ENCODE results near the gene MRPL43.

DNA sequence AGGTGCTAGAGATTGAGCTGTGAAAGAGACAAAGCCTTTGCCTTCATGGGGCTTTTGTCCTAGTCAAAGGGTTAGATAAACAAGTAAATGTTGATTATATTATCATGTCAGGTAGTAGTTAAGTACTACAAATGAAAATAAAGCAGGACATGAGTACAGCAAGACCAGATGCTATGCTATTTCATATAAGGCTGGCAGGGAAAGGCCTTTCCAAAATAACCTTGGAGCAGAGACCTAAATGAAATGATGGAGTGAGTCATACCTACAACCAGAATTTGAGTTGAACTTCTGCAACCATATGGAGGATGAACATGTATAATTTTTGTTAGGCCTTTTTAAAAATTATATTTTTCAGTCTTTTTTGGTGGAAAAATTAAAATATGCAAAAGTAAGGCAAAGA, 41.5 kb downstream of the MRPL43 start:
- TF ChIP-seq, protein P1, sequence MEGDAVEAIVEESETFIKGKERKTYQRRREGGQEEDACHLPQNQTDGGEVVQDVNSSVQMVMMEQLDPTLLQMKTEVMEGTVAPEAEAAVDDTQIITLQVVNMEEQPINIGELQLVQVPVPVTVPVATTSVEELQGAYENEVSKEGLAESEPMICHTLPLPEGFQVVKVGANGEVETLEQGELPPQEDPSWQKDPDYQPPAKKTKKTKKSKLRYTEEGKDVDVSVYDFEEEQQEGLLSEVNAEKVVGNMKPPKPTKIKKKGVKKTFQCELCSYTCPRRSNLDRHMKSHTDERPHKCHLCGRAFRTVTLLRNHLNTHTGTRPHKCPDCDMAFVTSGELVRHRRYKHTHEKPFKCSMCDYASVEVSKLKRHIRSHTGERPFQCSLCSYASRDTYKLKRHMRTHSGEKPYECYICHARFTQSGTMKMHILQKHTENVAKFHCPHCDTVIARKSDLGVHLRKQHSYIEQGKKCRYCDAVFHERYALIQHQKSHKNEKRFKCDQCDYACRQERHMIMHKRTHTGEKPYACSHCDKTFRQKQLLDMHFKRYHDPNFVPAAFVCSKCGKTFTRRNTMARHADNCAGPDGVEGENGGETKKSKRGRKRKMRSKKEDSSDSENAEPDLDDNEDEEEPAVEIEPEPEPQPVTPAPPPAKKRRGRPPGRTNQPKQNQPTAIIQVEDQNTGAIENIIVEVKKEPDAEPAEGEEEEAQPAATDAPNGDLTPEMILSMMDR (IDR thresholded peaks at IDR 0.05): no peak
- no peak for TF ChIP-seq EZH2 (IDR thresholded peaks at IDR 0.05; ENCODE audit: borderline replicate concordance, insufficient read depth, low read depth, low read length, poor library complexity, severe bottlenecking)

Measured in B cell (primary cell).